Medulla oblongata (tissue), 1 donor: ENCODE data around the gene TMCC3.
"Not testable (repeated sequence)": the region's sequence is repeated elsewhere in the genome, so short reads cannot be mapped to it uniquely, and the experiment has no call there.

Source experiments
- DNase-seq: peaks from one replicate; pipeline ENCODE4 v3.0.0-alpha.2; 2015; ENCODE audit errors: extremely low spot score

The TMCC3 gene

GRCh38 chr12:94636462-94637085 is 13.8 kb downstream of the TMCC3 start:
- no peak for DNase-seq

GRCh38 chr12:94634717-94635116 is 15.6 kb downstream of the TMCC3 start:
- DNase-seq = no peak

- no peak for DNase-seq
Measured at GRCh38 chr12:94633401-94633800, 17.0 kb downstream of the TMCC3 start.

- no peak for DNase-seq
Measured at GRCh38 chr12:94631058-94631457, 19.3 kb downstream of the TMCC3 start.

- DNase-seq = no peak
Measured at GRCh38 chr12:94628819-94629472, 21.4 kb downstream of the TMCC3 start.

- no peak for DNase-seq
Measured at GRCh38 chr12:94628369-94628768, 22.0 kb downstream of the TMCC3 start.

GRCh38 chr12:94625531-94625930 is 24.8 kb downstream of the TMCC3 start:
- DNase-seq = no peak

GRCh38 chr12:94623161-94623920 is 27.0 kb downstream of the TMCC3 start:
- no peak for DNase-seq

GRCh38 chr12:94622475-94622874 is 27.9 kb downstream of the TMCC3 start:
- DNase-seq = no peak

GRCh38 chr12:94621662-94622359 is 28.5 kb downstream of the TMCC3 start:
- DNase-seq = no peak

- no peak for DNase-seq
Measured at GRCh38 chr12:94620621-94621020, 29.7 kb downstream of the TMCC3 start.

GRCh38 chr12:94618995-94619695 is 31.2 kb downstream of the TMCC3 start:
- DNase-seq = no peak

GRCh38 chr12:94617101-94617500 is 33.3 kb downstream of the TMCC3 start:
- no peak for DNase-seq

GRCh38 chr12:94616203-94616729 is 34.1 kb downstream of the TMCC3 start:
- peak; percentile 95 for DNase-seq

GRCh38 chr12:94615260-94616181 is 34.8 kb downstream of the TMCC3 start:
- DNase-seq = peak; percentile 69

- peak; percentile 70 for DNase-seq
Measured at GRCh38 chr12:94614288-94614721, 36.1 kb downstream of the TMCC3 start.

GRCh38 chr12:94609917-94610443 is 40.4 kb downstream of the TMCC3 start:
- DNase-seq = no peak

GRCh38 chr12:94606810-94607209 is 43.5 kb downstream of the TMCC3 start:
- DNase-seq = not testable (repeated sequence)

GRCh38 chr12:94604366-94604698 is 46.0 kb downstream of the TMCC3 start:
- DNase-seq = no peak
